ENCODE data around the gene ZNF207. TPM values are rescaled to one million over a fixed set of nuclear protein-coding genes. Genes with fewer than 3 reads are reported as not detected.
"Not testable (repeated sequence)": the region's sequence is repeated elsewhere in the genome, so short reads cannot be mapped to it uniquely, and the experiment has no call there.

ZNF207 gene
- polyA plus RNA-seq (2014; cell fraction: cytosol; rRNA removed): 169 and 202 TPM in 2 replicates
- polyA plus RNA-seq (2014; cell fraction: nucleus; rRNA removed): 285 and 326 TPM in 2 replicates

DNA sequence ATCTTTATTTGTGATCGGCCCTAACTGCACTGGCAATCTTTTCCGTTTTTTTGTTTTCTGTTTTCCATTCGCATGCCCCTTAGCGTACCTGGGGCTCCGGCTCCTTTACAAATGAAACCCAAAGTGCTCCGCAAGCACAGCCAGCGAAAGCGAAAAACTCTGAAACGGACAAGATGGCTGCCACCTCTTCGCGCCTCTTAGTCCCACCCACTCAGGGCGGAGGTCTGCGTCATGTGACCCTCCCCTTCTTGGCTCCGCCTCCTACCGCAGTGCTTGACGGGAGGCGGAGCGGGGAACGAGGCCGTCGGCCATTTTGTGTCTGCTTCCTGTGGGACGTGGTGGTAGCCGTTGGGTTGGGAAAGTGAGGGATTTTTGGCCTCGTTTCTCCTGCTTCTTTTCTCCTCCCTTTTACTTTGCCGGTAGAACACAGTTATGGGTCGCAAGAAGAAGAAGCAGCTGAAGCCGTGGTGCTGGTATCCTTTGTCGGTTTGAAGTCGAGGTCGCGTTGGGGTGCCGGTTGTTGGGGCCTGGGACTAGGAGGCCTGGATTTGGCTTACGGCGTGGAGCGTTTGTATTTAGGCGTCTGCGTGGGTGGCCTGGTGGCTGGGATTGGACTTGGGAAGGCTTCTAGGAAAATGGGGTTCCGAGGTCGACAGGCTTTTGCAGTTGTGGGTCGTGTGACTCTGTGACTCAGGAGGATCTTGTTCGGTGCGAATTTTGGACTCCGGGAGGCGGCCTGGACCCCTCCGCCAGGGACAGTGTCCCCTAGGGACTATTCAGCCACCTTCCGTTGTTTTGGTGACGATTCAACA, at the start of gene ZNF207:
ZNF207 (plus strand) TSS at position 304 of the 812 bp plus-strand sequence; CDS start at position 433, 129 bp downstream.
- DNase-seq (ENCODE audit: low spot score): peak; percentile 97

DNA sequence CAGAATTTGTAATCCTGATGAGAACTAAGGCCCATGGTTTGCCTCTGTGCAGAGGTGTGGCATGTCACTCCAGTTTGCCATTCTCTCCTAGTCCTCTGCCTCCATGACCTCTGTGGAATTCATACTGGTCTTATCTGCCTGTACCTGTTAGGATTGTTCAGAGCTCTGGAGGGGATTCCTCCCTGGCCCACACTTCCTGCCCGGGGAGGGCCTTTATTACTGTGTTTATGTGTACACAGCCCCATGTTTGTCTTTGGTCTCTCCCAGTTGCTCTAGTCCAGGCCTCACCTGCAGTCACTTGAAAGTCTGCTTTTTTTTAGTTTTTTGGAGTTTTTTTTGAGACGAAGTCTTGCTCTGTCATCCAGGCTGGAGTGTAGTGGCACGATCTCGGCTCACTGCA, 47.9 kb upstream of the ZNF207 start:
- DNase-seq (ENCODE audit: low spot score): no peak

- no peak for DNase-seq (ENCODE audit: low spot score)
Observed at GRCh38 chr17:32302860-32303649, 46.9 kb upstream of the ZNF207 start.

DNA sequence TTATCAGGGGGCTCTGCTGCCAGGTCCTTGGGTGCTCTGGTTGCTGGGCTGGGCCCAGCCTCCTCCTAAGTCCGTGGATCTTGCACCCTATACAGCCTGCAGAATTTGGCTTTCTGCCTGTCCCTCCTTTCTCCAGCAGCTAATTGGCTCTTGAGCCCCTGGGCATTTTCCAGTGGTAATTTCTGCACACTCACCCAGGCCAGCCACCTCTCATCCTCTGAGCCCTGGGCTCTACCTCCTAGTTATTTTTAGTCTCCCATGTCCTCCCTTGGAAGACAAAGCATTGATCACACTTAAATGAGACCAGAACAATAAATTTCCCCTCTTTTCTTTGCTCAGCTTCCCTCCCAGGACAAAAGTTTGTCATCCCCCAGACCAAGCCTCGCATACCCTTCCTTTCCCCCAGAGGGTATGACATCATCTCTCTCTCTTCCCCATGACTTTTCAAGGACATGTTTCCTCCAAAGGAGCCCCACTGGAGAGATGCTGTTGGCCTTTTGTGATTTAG, 46.1 kb upstream of the ZNF207 start:
- no peak for DNase-seq (ENCODE audit: low spot score)

DNA sequence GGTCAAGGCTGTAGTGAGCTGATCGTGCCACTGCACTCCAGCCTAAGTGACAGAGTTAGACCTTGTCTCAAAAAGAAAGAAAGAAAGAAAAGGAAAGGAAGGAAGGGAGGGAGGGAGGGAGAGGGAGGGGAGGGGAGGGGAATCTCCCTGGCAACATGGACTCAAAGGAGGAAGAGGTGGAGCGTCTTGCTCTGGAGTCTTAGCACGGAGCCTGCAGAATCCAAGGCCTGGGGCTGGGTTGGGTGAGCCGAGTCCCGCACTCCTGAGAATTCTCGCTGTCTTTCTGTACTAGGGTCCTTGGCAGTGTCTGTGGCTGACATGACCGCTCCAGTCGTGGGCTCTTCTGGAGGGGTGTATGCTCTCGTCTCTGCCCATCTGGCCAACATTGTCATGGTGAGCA, 44.9 kb upstream of the ZNF207 start:
- DNase-seq (ENCODE audit: low spot score): no peak

- DNase-seq (ENCODE audit: low spot score): no peak
Observed at GRCh38 chr17:32307658-32308057, 42.3 kb upstream of the ZNF207 start.

DNA sequence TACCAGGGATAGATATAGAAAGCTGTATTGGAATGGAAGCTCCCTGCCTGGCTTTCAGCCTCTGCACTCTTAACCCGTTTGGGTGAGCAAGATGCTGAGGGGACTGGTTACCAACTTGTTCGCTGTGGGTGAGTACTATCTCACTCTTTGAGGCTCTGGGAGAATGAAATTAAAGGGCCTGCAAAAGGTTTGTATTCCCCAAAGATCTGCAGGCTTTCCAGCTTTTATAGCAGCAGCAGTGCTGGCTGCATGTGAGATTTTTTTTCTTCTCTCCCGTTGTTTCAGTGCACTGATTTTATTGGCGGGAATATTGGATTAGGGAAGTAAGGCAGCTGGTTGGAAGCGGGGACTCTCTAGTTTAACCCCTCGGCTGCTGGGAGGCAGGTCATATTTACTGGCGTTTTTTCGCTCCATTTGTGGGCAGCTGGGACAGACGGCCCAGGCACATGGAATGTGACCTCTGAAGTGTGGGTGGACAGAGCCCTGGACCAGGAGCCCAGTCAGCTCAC, 38.9 kb upstream of the ZNF207 start:
- peak; percentile 92 for DNase-seq (ENCODE audit: low spot score)

DNA sequence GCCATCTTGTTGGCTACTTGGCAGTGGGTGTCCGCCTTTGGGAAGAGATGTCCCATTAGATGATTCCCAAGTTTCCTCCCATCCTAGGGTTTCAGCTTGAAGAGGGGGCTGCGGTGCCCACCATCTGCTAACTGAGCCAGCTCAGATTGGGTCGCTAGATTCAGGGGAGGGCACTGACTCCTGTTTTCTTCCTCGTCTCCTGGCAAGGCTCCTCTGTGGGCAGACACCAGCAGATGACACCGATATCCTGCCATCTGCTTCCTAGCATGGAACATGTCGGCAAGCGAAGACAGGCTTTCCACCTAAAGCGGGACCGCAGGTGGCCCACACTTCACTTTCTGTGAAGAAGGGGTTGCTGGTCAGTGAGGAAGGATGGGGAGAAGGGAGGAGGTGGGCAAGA, 35.3 kb upstream of the ZNF207 start:
- DNase-seq (ENCODE audit: low spot score): no peak

- DNase-seq (ENCODE audit: low spot score): no peak
Observed at GRCh38 chr17:32315171-32315570, 34.8 kb upstream of the ZNF207 start.

DNA sequence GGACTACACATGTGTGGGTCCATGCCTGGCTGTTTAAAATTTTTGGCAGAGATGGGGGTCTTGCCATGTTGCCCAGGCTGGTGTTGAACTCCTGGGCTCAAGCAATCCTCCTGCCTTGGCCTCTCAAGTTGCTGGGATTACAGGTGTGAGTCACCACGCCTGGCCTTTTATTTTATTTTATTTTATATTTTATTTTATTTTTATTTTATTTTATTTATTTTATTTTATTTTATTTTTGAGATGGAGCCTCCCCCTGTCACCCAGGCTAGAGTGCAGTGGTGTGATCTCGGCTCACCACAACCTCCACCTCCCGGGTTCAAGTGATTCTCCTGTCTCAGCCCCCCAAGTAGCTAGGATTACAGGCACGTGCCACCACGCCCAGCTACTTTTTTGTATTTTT, 33.3 kb upstream of the ZNF207 start:
- not testable (repeated sequence) for DNase-seq (ENCODE audit: low spot score)

- no peak for DNase-seq (ENCODE audit: low spot score)
Observed at GRCh38 chr17:32317353-32317752, 32.6 kb upstream of the ZNF207 start.

- DNase-seq (ENCODE audit: low spot score): no peak
Observed at GRCh38 chr17:32318071-32318470, 31.9 kb upstream of the ZNF207 start.

DNA sequence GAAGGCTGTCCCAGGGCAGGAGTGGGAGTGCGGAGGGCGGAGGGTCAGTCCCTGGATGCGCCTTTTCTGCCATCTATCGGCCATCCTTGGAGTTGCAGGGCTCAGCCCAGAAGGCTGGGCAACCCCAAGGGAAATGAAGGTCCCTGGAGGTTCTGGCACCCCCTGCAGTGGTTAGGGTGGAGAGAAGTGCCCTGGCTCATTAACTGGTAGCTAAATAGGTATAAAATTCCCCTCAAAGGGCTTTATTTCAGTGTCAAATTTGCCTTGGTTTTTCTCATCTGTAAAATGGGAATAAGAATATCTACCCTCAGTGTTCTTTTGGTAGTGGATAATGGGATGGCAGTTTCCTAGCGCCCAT, 30.4 kb upstream of the ZNF207 start:
- DNase-seq (ENCODE audit: low spot score): peak; percentile 78

- DNase-seq (ENCODE audit: low spot score): not testable (repeated sequence)
Observed at GRCh38 chr17:32320080-32320479, 29.9 kb upstream of the ZNF207 start.

DNA sequence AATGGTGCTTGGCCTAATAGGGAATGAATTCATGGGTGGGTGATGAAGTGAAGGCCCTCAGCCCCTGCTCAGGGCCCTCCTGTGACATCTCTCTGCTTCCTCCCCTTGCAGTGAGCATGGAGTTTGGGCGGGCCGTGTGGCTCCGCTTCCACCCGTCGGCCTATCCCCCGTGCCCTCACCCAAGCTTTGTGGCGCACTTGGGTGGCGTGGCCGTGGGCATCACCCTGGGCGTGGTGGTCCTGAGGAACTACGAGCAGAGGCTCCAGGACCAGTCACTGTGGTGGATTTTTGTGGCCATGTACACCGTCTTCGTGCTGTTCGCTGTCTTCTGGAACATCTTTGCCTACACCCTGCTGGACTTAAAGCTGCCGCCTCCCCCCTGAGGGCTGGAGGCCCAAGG, 29.1 kb upstream of the ZNF207 start:
- no peak for DNase-seq (ENCODE audit: low spot score)

DNA sequence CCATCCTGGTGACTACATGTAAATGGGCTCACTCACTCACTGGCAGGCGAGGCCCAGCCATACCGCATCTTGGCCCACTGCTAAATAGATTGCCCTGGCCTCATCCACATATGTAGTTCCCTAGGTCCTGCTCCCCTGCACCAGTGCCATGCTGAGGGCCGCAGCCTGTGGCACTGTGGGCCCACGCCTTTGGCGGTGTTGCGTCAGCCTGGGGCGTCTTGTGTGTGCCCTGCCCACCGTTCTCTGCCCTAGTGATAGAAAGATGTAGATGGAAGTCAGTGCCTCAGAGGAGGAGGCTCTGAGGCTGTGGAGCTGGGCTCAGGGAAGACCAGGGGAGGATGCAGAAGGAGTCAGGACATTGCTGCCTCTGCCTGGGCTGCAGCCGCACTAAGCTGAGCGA, 26.9 kb upstream of the ZNF207 start:
- DNase-seq (ENCODE audit: low spot score): no peak

DNA sequence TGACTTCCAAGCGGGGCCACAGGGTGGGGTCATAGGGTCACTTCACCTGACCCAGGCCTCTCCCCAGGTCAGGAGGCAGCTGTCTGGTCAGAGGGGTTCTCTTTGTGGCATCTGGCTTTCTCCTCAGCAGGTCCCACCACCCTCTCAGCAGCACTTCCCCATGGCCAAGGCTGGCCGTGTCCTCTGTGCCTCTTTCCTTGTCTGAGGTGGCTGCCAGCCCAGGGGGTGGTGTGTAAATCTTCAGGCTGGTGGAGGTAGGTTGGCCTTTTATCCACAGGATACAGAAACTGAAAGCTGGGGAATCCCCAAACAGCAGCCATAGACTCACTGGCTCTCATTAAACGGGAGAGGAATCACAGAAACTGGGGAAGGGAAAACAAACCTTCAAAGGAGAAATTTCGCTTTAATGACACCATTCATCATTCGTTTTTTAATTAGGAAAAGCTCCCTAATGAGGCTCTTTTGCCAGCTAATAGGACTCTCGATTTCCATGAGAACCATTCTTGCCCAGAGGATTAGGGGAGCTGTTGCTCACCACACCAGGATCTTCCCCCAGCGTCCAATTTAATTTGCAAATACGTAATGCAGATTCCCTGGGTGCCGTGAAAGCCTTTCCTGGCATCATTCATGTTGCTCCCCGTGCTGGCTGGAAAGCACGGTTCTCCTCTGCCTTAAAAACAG, 26.0 kb upstream of the ZNF207 start:
- no peak for DNase-seq (ENCODE audit: low spot score)

- no peak for DNase-seq (ENCODE audit: low spot score)
Observed at GRCh38 chr17:32327911-32328310, 22.0 kb upstream of the ZNF207 start.

- DNase-seq (ENCODE audit: low spot score): no peak
Observed at GRCh38 chr17:32330147-32330546, 19.8 kb upstream of the ZNF207 start.

DNA sequence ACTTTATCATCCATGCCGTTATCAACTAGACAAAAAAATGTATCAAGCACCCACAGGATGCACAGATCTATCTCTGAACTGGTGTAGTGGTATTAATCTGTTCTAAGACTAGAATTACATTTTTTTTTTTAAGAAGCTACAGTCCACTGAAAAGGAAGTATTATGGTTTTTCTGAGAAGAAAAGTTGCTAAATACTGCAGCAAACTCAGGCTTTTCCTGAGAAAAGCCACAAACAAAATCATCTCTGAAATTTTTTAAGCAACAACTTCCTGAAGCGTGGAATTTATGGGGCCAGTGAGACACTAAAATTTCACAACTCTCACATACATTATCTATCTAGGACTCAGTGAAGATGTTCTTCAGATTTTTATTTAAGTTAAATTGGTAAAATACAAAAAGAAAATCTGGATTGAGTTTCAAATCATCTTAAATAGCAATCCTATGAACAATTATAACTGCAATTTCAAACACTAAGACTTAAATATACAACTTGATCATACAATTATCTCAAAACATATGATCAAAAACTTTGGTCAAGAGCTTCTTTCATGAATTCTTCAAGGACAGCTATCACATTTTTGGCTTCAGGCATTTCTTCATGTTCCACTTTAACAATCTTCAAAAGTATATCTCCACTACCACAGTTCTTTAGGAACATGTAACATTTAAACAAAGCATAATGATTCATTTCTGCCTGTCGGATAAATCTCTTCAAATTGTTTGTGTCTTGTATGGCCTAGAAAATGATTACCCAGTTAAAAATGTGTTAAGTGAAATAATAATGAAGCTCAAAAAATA, 18.5 kb upstream of the ZNF207 start:
- no peak for DNase-seq (ENCODE audit: low spot score)

- DNase-seq (ENCODE audit: low spot score): no peak
Observed at GRCh38 chr17:32333187-32333586, 16.8 kb upstream of the ZNF207 start.
